Astrocyte (in vitro differentiated cells and primary cell): ENCODE results near the gene CAPSL. TPM values are rescaled to one million over a fixed set of nuclear protein-coding genes. Genes with fewer than 3 reads are reported as not detected.
"Not testable (repeated sequence)": the region's sequence is repeated elsewhere in the genome, so short reads cannot be mapped to it uniquely, and the experiment has no call there.

Source experiments
- DNase-seq: peaks from one replicate; pipeline ENCODE4 v3.0.0-alpha.2; 2010; ENCODE audit warnings: low read depth
- FAIRE-seq: peaks from 2 replicates; lab custom pipeline; 2011; peaks lifted over from hg19 to GRCh38; lab: Jason Lieb, UNC
- H2AFZ ChIP-seq: 2 replicates; pipeline ENCODE4 v1.6.0; 2012; ENCODE audit warnings: low read depth, low read length, inconsistent platforms
- H3K27ac ChIP-seq: 2 replicates; pipeline ENCODE4 v1.5.1; 2011; ENCODE audit warnings: low read depth, low read length, inconsistent platforms
- H3K27me3 ChIP-seq: 2 replicates; pipeline ENCODE4 v1.6.0; 2011; ENCODE audit warnings: low read length, inconsistent platforms; ENCODE audit not compliant: insufficient read depth
- H3K36me3 ChIP-seq: 2 replicates; pipeline ENCODE4 v1.5.1; 2011; ENCODE audit warnings: low read length, inconsistent platforms; ENCODE audit not compliant: insufficient read depth
- H3K4me1 ChIP-seq: 2 replicates; pipeline ENCODE4 v1.5.1; 2011; ENCODE audit warnings: low read length, inconsistent platforms; ENCODE audit not compliant: insufficient read depth
- H3K4me2 ChIP-seq: 2 replicates; pipeline ENCODE4 v1.6.0; 2012; ENCODE audit warnings: low read length, inconsistent platforms
- H3K4me3 ChIP-seq: 2 replicates; pipeline ENCODE4 v1.5.1; 2011; ENCODE audit warnings: low read depth, mild to moderate bottlenecking, low read length, inconsistent platforms; ENCODE audit not compliant: insufficient read depth
- H3K79me2 ChIP-seq: 2 replicates; pipeline ENCODE4 v1.6.0; 2012; ENCODE audit warnings: mild to moderate bottlenecking, low read length, inconsistent platforms; ENCODE audit not compliant: insufficient read depth
- H3K9ac ChIP-seq: 2 replicates; pipeline ENCODE4 v1.6.0; 2012; ENCODE audit warnings: mild to moderate bottlenecking, low read length, inconsistent platforms
- H3K9me3 ChIP-seq: 2 replicates; pipeline ENCODE4 v1.5.1; 2012; ENCODE audit warnings: low read depth, mild to moderate bottlenecking, low read length, inconsistent platforms; ENCODE audit not compliant: insufficient read depth
- H4K20me1 ChIP-seq: 2 replicates; pipeline ENCODE4 v1.6.0; 2012; ENCODE audit warnings: low read length, inconsistent platforms; ENCODE audit not compliant: insufficient read depth
- H3K27ac Mint-ChIP-seq: one replicate; pipeline ENCODE4 v1.8.0; 2021; ENCODE audit warnings: mild to moderate bottlenecking, mixed read lengths; ENCODE audit not compliant: unreplicated experiment
- H3K27me3 Mint-ChIP-seq: one replicate; pipeline ENCODE4 v1.8.0; 2021; ENCODE audit warnings: low read depth, mixed read lengths; ENCODE audit not compliant: unreplicated experiment
- H3K36me3 Mint-ChIP-seq: one replicate; pipeline ENCODE4 v1.8.0; 2021; ENCODE audit warnings: low read depth, mixed read lengths; ENCODE audit not compliant: unreplicated experiment
- H3K4me1 Mint-ChIP-seq: one replicate; pipeline ENCODE4 v1.8.0; 2021; ENCODE audit warnings: low read depth, mixed read lengths; ENCODE audit not compliant: unreplicated experiment
- H3K4me3 Mint-ChIP-seq: one replicate; pipeline ENCODE4 v1.8.0; 2021; ENCODE audit warnings: mild to moderate bottlenecking, moderate library complexity, mixed read lengths; ENCODE audit not compliant: unreplicated experiment
- H3K9me3 Mint-ChIP-seq: one replicate; pipeline ENCODE4 v1.8.0; 2021; ENCODE audit warnings: mild to moderate bottlenecking, mixed read lengths; ENCODE audit not compliant: unreplicated experiment
- EZH2 ChIP-seq: IDR thresholded peaks from 2 replicates; pipeline ENCODE4 v1.6.1; 2012; ENCODE audit warnings: mild to moderate bottlenecking, low read length, inconsistent platforms; ENCODE audit not compliant: insufficient read depth
- total RNA-seq: library from RNA; stranded (reverse); gene quantifications from 2 replicates; pipeline ENCODE4 v1.2.1, GENCODE V29; 2021
- TF ChIP-seq, protein P1 (sequence below): IDR thresholded peaks from 2 replicates; pipeline ENCODE4 v1.5.1; 2011; ENCODE audit warnings: low read depth, mild to moderate bottlenecking, inconsistent platforms, low read length, moderate library complexity; ENCODE audit not compliant: insufficient read depth

The CAPSL gene
- total RNA-seq, 1 donor from 2014 or later = not detected

DNA sequence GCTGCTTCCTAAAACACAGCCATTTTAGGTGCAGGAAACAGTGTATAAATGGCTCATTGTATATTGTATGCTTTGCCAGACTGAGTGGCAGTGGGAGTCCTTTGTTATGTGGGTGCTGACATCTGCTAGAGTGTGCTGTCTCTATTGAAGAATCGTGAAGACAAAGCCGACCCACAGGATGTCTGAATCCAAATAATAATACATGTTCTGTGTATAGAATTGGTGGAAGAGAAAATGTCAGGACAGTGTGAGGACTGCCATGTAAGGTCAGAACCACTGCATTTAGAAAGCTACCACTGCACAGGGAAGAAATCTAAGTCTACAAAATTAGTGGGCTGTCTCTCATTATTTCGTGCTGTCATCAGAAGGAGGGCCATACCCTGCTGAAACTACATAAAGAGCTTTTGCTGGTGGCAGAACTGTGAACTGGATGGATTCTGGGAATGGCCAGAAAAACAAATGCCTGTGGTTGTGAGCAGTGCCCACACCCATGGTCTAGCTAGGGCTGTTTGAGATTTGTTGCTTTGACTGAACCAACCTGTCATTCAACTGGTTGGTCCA is 79.2 kb downstream of the CAPSL start:
- H3K4me3 ChIP-seq = no peak overlapping the region
- peaks cover 3% of the 10 kb centered on the region for H3K36me3 Mint-ChIP-seq
- H3K36me3 ChIP-seq = no peaks in the 10 kb centered on the region
- FAIRE-seq = peak; percentile 9
- no peaks in the 10 kb centered on the region for H3K27me3 ChIP-seq
- no peak overlapping the region for H3K9ac ChIP-seq
- H3K79me2 ChIP-seq = no peaks in the 10 kb centered on the region
- no peaks in the 10 kb centered on the region for H3K9me3 Mint-ChIP-seq
- no peak overlapping the region for H3K27ac ChIP-seq
- no peak overlapping the region for H3K4me3 Mint-ChIP-seq
- peak; percentile 60 for DNase-seq
- peak overlapping the region; percentile 73 for H3K27ac Mint-ChIP-seq
- H3K4me2 ChIP-seq = peak overlapping the region; percentile 34
- H3K4me1 Mint-ChIP-seq = peaks cover 39% of the 10 kb centered on the region
- no peaks in the 10 kb centered on the region for H3K9me3 ChIP-seq
- H3K27me3 Mint-ChIP-seq = no peaks in the 10 kb centered on the region
- TF ChIP-seq EZH2 = no peak
- TF ChIP-seq, protein P1, sequence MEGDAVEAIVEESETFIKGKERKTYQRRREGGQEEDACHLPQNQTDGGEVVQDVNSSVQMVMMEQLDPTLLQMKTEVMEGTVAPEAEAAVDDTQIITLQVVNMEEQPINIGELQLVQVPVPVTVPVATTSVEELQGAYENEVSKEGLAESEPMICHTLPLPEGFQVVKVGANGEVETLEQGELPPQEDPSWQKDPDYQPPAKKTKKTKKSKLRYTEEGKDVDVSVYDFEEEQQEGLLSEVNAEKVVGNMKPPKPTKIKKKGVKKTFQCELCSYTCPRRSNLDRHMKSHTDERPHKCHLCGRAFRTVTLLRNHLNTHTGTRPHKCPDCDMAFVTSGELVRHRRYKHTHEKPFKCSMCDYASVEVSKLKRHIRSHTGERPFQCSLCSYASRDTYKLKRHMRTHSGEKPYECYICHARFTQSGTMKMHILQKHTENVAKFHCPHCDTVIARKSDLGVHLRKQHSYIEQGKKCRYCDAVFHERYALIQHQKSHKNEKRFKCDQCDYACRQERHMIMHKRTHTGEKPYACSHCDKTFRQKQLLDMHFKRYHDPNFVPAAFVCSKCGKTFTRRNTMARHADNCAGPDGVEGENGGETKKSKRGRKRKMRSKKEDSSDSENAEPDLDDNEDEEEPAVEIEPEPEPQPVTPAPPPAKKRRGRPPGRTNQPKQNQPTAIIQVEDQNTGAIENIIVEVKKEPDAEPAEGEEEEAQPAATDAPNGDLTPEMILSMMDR = no peak
- H4K20me1 ChIP-seq = no peaks in the 10 kb centered on the region
- peaks cover 40% of the 10 kb centered on the region for H3K4me1 ChIP-seq
- H2AFZ ChIP-seq = peak overlapping the region; percentile 40

DNA sequence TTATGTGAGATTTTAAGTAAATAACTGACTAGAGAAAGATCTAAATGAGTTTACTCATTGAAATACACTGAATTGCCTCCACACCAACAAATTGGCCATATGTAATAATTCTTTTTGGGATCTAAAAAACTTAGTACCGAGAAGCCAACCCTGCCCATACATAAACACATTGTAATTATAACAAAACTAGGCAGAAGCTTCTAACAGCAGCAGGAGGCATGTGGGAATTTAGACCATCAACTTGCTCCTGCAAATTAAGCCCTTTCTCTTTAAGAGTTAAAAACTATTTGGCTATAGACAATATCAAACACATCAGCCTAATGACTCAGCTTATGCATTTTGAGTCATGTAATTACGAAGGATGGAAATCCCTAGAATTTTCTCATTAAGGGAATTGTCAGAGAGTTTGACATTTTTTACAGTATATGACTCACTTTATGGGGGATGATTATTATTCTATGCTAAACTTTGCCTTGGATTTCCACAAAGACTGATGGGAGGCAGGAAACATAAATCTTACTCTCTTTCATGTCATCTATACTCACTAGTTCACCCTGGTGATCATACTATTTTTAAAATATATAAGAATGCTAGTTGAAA is 80.7 kb downstream of the CAPSL start:
- DNase-seq (peak; percentile 92), FAIRE-seq (peak; percentile 97)
- Histone ChIP-seq H3K4me3 (peak overlapping the region; percentile 19), H3K4me2 (peak overlapping the region; percentile 77), H3K27ac (peak overlapping the region; percentile 70), H3K9me3 (no peaks in the 10 kb centered on the region), H3K4me1 (peaks cover 40% of the 10 kb centered on the region), H2AFZ (no peak overlapping the region), H3K36me3 (no peaks in the 10 kb centered on the region), H3K27me3 (no peaks in the 10 kb centered on the region), H3K79me2 (no peaks in the 10 kb centered on the region), H4K20me1 (no peaks in the 10 kb centered on the region), H3K9ac (peak overlapping the region; percentile 57)
- TF ChIP-seq, protein P1 = no peak
- no peak for TF ChIP-seq EZH2
- Mint-ChIP-seq H3K4me1 (peaks cover 39% of the 10 kb centered on the region), H3K36me3 (peaks cover under 1% of the 10 kb centered on the region), H3K9me3 (no peaks in the 10 kb centered on the region), H3K27ac (peak overlapping the region; percentile 74), H3K4me3 (peak overlapping the region; percentile 70), H3K27me3 (no peaks in the 10 kb centered on the region)

DNA sequence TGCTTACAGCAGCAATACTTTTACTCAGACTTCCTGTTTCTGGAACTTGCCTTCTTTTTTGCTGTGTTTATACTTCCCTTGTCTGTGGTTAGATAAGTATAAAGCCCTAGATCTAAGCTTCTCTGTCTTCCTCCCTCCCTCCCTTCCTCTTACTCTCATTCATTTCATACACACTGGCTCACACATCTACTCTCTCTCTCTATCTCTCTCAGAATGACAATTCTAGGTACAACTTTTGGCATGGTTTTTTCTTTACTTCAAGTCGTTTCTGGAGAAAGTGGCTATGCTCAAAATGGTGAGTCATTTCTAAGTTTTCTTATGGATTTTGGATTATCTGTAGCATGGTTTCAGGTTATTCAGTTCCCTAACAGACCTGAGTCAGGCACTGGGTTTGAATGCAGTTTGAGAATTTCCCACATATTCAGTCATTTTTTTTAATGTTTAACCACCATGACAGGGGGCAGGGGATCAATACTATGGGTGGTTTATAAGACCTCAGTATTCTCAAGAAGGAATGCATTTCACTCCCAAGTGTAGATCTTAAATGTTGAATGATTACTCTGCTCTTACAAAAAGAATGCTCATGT is 81.6 kb downstream of the CAPSL start, which contains the start of gene IL7R:
Gene IL7R (plus strand): TSS at position 127 of the 587 bp plus-strand sequence. CDS start 87 bp downstream, at position 214.
- H3K4me1 ChIP-seq = peaks cover 36% of the 10 kb centered on the region
- Mint-ChIP-seq H3K27ac (peak within 1 kb of the TSS; percentile 77), H3K9me3 (no peaks in the 10 kb centered on the region), H3K4me3 (peak within 1 kb of the TSS; percentile 70), H3K4me1 (peaks cover 36% of the 10 kb centered on the region), H3K27me3 (no peaks in the 10 kb centered on the region), H3K36me3 (no peaks in the 10 kb centered on the region)
- DNase-seq (peak; percentile 74), FAIRE-seq (peak; percentile 85)
- H3K4me2 ChIP-seq = peak within 1 kb of the TSS; percentile 77
- H3K27ac ChIP-seq = peak within 1 kb of the TSS; percentile 70
- H3K79me2 ChIP-seq = no peaks in the 10 kb centered on the region
- no peaks in the 10 kb centered on the region for H3K9me3 ChIP-seq
- peak within 1 kb of the TSS; percentile 19 for H3K4me3 ChIP-seq
- no peaks in the 10 kb centered on the region for H4K20me1 ChIP-seq
- H2AFZ ChIP-seq = no peak within 1 kb of the TSS
- TF ChIP-seq EZH2 = no peak
- TF ChIP-seq, protein P1 = no peak
- no peaks in the 10 kb centered on the region for H3K27me3 ChIP-seq
- H3K36me3 ChIP-seq = no peaks in the 10 kb centered on the region
- peak within 1 kb of the TSS; percentile 57 for H3K9ac ChIP-seq

DNA sequence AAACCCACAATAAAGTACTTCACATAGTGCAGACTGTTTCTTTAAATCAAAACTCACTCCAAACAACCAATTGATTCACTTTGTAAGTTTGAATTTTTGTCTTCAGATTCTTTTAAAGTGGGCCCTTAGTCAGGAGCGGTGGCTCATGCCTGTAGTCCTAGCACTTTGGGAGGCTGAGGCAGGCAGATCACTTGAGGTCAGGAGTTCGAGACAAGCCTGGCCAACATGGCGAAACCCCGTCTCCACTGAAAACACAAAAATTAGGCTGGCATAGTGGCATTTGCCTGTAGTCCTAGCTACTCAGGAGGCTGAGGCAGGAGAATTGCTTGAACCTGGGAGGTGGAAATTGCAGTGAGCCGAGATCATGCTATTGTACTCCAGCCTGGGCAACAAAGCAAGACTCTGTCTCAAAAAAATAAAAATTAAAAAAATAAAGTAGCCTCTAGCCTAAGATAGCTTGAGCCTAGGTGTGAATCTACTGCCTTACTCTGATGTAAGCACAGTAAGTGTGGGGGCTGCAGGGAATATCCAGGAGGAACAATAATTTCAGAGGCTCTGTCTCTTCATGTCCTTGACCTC is 82.1 kb downstream of the CAPSL start:
- not testable (repeated sequence) for FAIRE-seq, H3K79me2 ChIP-seq, H3K36me3 Mint-ChIP-seq, H3K4me3 ChIP-seq, H3K9me3 ChIP-seq, H3K36me3 ChIP-seq, H3K27me3 Mint-ChIP-seq, H3K9me3 Mint-ChIP-seq, H4K20me1 ChIP-seq, H3K27me3 ChIP-seq, DNase-seq, H2AFZ ChIP-seq
- peaks cover 31% of the 10 kb centered on the region for H3K4me1 Mint-ChIP-seq
- H3K4me3 Mint-ChIP-seq = peak overlapping the region; percentile 70
- peaks cover 32% of the 10 kb centered on the region for H3K4me1 ChIP-seq
- H3K4me2 ChIP-seq = peak overlapping the region; percentile 77
- H3K27ac Mint-ChIP-seq = peak overlapping the region; percentile 77
- H3K27ac ChIP-seq = peak overlapping the region; percentile 70
- H3K9ac ChIP-seq = peak overlapping the region; percentile 57
